K562 (cell line): Measurements from ENCODE around the gene SHISA4. TPM values are rescaled to one million over a fixed set of nuclear protein-coding genes. Genes with fewer than 3 reads are reported as not detected.

Source experiments
- ATAC-seq: fragments of 200-7000 bp; cut with Tn5 transposase; 3 replicates; pipeline ENCODE4 v1.9.1; 2020; ENCODE audit warnings: moderate library complexity
- BruUV-seq: library from RNA; stranded (reverse); fragments of 400-500 nt; replicated peaks from 2 replicates; lab custom pipeline; 2021; lab: Mats Ljungman, UMichigan
- CTCF ChIA-PET: fragments of 300-600 bp; formaldehyde crosslinking; extraction: SDS; loops from one replicate; lab custom pipeline; 2021; ENCODE audit warnings: low intra/inter-chr PET ratio; lab: Yijun Ruan, JAX
- POLR2A ChIA-PET: fragments of 300-600, 350-650 bp; sonication (Branson Sonifier 250); formaldehyde crosslinking; extraction: SDS; loops from one replicate; lab custom pipeline; 2021; ENCODE audit warnings: antibody characterized with exemption, inconsistent platforms; lab: Yijun Ruan, JAX
- DNase-seq, 4 experiments: peaks; one replicate each; pipeline versions ENCODE4 v3.0.0 to v3.0.0-alpha.2; 2011 to 2018; ENCODE audit warnings: low spot score in 3 of 4, mixed read lengths in 3 of 4; ENCODE audit errors: extremely low read depth in 1 of 4
- FAIRE-seq: peaks from 2 replicates; lab custom pipeline; 2011; peaks lifted over from hg19 to GRCh38; lab: Jason Lieb, UNC
- H2AFZ ChIP-seq: 2 replicates; pipeline ENCODE4 v1.6.0; 2011; ENCODE audit warnings: low read depth, low read length, control low read depth, inconsistent platforms
- H3K27ac ChIP-seq: fragments of 200-600 bp; 3 replicates; pipeline ENCODE4 v1.8.0; 2011; ENCODE audit warnings: low read depth, mild to moderate bottlenecking, control low read depth, inconsistent platforms, low read length, moderate library complexity, mixed read lengths; ENCODE audit errors: extremely low read depth
- H3K27me3 ChIP-seq, 2 experiments: fragments of 300-600 bp in 1 of 2; 2 replicates in 1 of 2; 3 replicates in 1 of 2; pipeline versions ENCODE4 v1.6.0 to v1.8.0; 2011; ENCODE audit warnings: inconsistent platforms in 2 of 2, low read length in 2 of 2, mild to moderate bottlenecking in 1 of 2, mixed read lengths in 1 of 2, moderate library complexity in 1 of 2; ENCODE audit not compliant: control insufficient read depth in 2 of 2, insufficient read depth in 2 of 2
- H3K36me3 ChIP-seq: fragments of 300-600 bp; 3 replicates; pipeline ENCODE4 v1.8.0; 2011; ENCODE audit warnings: mild to moderate bottlenecking, low read length, inconsistent platforms; ENCODE audit not compliant: control insufficient read depth, insufficient read depth
- H3K4me1 ChIP-seq, 2 experiments: fragments of 200-600 bp in 1 of 2; replicated peaks in 1 of 2; 2 replicates in 1 of 2; 3 replicates in 1 of 2; pipeline versions ENCODE4 v1.5.1 to v1.8.0; 2011; ENCODE audit warnings: inconsistent platforms in 2 of 2, low read length in 2 of 2, mild to moderate bottlenecking in 1 of 2, mixed read lengths in 1 of 2, moderate library complexity in 1 of 2; ENCODE audit not compliant: control insufficient read depth in 2 of 2, insufficient read depth in 2 of 2
- H3K4me2 ChIP-seq: 2 replicates; pipeline ENCODE4 v1.6.1; 2011; ENCODE audit warnings: low read length, control low read depth, inconsistent platforms, mixed read lengths; ENCODE audit not compliant: insufficient read depth
- H3K4me3 ChIP-seq: fragments of 200-600 bp; sonication (generic), shearing (Covaris generic); 2 replicates; pipeline ENCODE4 v1.5.1; 2016; ENCODE audit warnings: control low read depth, inconsistent platforms
- H3K79me2 ChIP-seq: fragments of 200-600 bp; 3 replicates; pipeline ENCODE4 v1.8.0; 2011; ENCODE audit warnings: low read length, inconsistent platforms; ENCODE audit not compliant: control insufficient read depth, insufficient read depth
- H3K9ac ChIP-seq, 2 experiments: 2 replicates each; pipeline versions ENCODE4 v1.6.0 to v1.6.1; 2011; ENCODE audit warnings: low read depth in 2 of 2, low read length in 2 of 2, control low read depth in 1 of 2, inconsistent platforms in 1 of 2, mild to moderate bottlenecking in 1 of 2, mixed read lengths in 1 of 2; ENCODE audit not compliant: insufficient read depth in 1 of 2
- H3K9me1 ChIP-seq: one replicate; pipeline ENCODE4 v1.6.0; 2011; ENCODE audit warnings: inconsistent platforms, mild to moderate bottlenecking, low read length, moderate library complexity; ENCODE audit not compliant: control insufficient read depth, insufficient read depth
- H3K9me3 ChIP-seq: replicated peaks from 2 replicates; pipeline ENCODE4 v1.5.1; 2011; ENCODE audit warnings: low read depth, low read length, inconsistent platforms; ENCODE audit not compliant: control insufficient read depth, insufficient read depth
- H4K20me1 ChIP-seq: replicated peaks from 2 replicates; pipeline ENCODE4 v1.6.1; 2011; ENCODE audit warnings: low read length, inconsistent platforms, mixed read lengths; ENCODE audit not compliant: control insufficient read depth, insufficient read depth
- HCFC1 ChIP-seq: IDR thresholded peaks from 2 replicates; pipeline ENCODE4 v1.6.1; 2012; ENCODE audit warnings: low read depth, low read length, improper control_type of control experiment
- NR2F6 ChIP-seq: fragments of 450-650 bp; formaldehyde crosslinking; IDR thresholded peaks from 2 replicates; pipeline ENCODE4 v1.4.0; 2020; ENCODE audit warnings: mild to moderate bottlenecking
- NUFIP1 ChIP-seq: fragments of 450-650 bp; IDR thresholded peaks from 2 replicates; pipeline ENCODE4 v1.6.1; 2018; ENCODE audit not compliant: partially characterized antibody
- RCOR1 ChIP-seq, 2 experiments: IDR thresholded peaks; 2 replicates each; pipeline ENCODE4 v1.6.1; 2012; ENCODE audit warnings: low read depth in 2 of 2, low read length in 2 of 2, borderline replicate concordance in 1 of 2, improper control_type of control experiment in 1 of 2
- SETDB1 ChIP-seq: IDR thresholded peaks from one replicate; pipeline ENCODE4 v1.6.1; 2012; ENCODE audit warnings: low read length, control low read depth, inconsistent platforms
- ZNF407 ChIP-seq: fragments of 450-650 bp; IDR thresholded peaks from 2 replicates; pipeline ENCODE4 v1.6.1; 2016; ENCODE audit warnings: low read depth
- ZNF551 ChIP-seq: fragments of 250-450 bp; sonication (Bioruptor Pico); IDR thresholded peaks from 2 replicates; pipeline ENCODE4 v1.5.0; 2021; ENCODE audit warnings: mild to moderate bottlenecking, moderate library complexity
- WGBS: fragments of 100-300 bp; shearing (Covaris generic); methylation state at CpG from one replicate; pipeline ENCODE4 v1.1.6; 2016; ENCODE audit warnings: low coverage, mixed read lengths; ENCODE audit not compliant: insufficient coverage; ENCODE audit errors: missing lambda C conversion rate; 5-methylcytosine and 5-hydroxymethylcytosine counted together
- in situ Hi-C: fragments of 300-500 bp; cut with MboI; formaldehyde crosslinking; loops from 4 replicates; pipeline ENCODE4 v1.15.0; 2018; ENCODE audit warnings: inconsistent platforms, mixed read lengths
- intact Hi-C: fragments of 100-400 bp; cut with micrococcal nuclease; formaldehyde crosslinking; loops from 2 replicates; pipeline ENCODE4 v1.14.2; 2022
- polyA plus RNA-seq, 8 experiments: library from polyadenylated mRNA; depleted of rRNA in 4 of 8; stranded (reverse) in 5 of 8; unstranded in 3 of 8; fragments of >200 nt; fragmentation: Nextera tagmentation in 2 of 8; fragmentation: Illumina TruSeq in 1 of 8; extraction: Ambion mirVana in 2 of 8; extraction: Trizol in 1 of 8; gene quantifications; 2 replicates each; pipeline versions ENCODE4 v1.2.1 to v1.2.3, GENCODE V29; 2011 to 2014; ENCODE audit warnings: inconsistent platforms in 1 of 8, missing spikeins in 1 of 8
- total RNA-seq, 7 experiments: library from RNA; depleted of rRNA in 6 of 7; stranded (reverse); fragments of >200 nt in 6 of 7; fragmentation: Illumina TruSeq in 2 of 7; extraction: Trizol in 2 of 7; gene quantifications; 2 replicates each; pipeline versions ENCODE4 v1.2.1 to v1.2.3, GENCODE V29; 2011 to 2021; ENCODE audit warnings: low replicate concordance in 1 of 7
- TF ChIP-seq, protein P1 (sequence below), 2 experiments: fragments of 150-350 bp in 1 of 2; IDR thresholded peaks; 2 replicates each; pipeline ENCODE4 v1.6.1; 2012 to 2016; ENCODE audit warnings: low read depth in 2 of 2, low read length in 2 of 2, mild to moderate bottlenecking in 1 of 2, moderate library complexity in 1 of 2
- TF ChIP-seq, protein P2 (sequence below), 2 experiments: fragments of 200-800 bp in 1 of 2; sonication (Bioruptor generic) in 1 of 2; sonication (generic) in 1 of 2; formaldehyde crosslinking in 1 of 2; IDR thresholded peaks in 1 of 2; conservative IDR thresholded peaks in 1 of 2; 2 replicates each; pipeline versions ENCODE4 v1.5.0 to v1.6.1; 2016 to 2020; ENCODE audit warnings: missing compliant biosample characterization in 1 of 2, missing genetic modification characterization in 1 of 2, missing genetic modification reagents in 1 of 2

The SHISA4 gene
- total and polyA plus RNA-seq, 9 of the 15 experiments (the other 6 are each of a cell fraction or from before 2014, with no cell fraction given), result 0.15 to 0.95 (median 0.68) TPM; not detected in 2

- no peaks in the 10 kb centered on the region for H3K9me1 ChIP-seq
- peaks cover 15% of the 10 kb centered on the region; the same call in 2 of the 3 replicates for H3K79me2 ChIP-seq
- H4K20me1 ChIP-seq, result no peaks in the 10 kb centered on the region; the same call in 1 of the 2 replicates
- no peaks in the 10 kb centered on the region for H3K27me3 ChIP-seq
- no peaks in the 10 kb centered on the region for H3K4me1 ChIP-seq
- no peak overlapping the region for H3K4me3 ChIP-seq
- no peak overlapping the region for H3K27ac ChIP-seq
- 86% methylated on average over 1 of the region's 1 CpG for WGBS
- FAIRE-seq (no peak), ATAC-seq (no peak), DNase-seq (no peak)
- in situ Hi-C loops (no loop called here), intact Hi-C loops (no loop called here)
- ChIA-PET POLR2A (interaction anchor here (0.5 to 1.8 kb wide), 2 partner anchors 26 to 28 kb away, joined by 3 to 4 read pairs; no protein-coding TSS in a partner anchor), CTCF (interaction anchor here (0.6 kb wide), 1 partner anchor 148 kb away, joined by 4 read pairs; no protein-coding TSS in a partner anchor)
- H3K9ac ChIP-seq, result no peak overlapping the region
- no TSS peak for BruUV-seq
- H3K36me3 ChIP-seq, result peaks cover 99% of the 10 kb centered on the region
- no peak overlapping the region for H2AFZ ChIP-seq
- H3K9me3 ChIP-seq, result no peaks in the 10 kb centered on the region
- no peak overlapping the region for H3K4me2 ChIP-seq
- TF ChIP-seq HCFC1 (no peak), ZNF551 (CRISPR knock-in tag) (no peak), NUFIP1 (no peak), ZNF407 (no peak), NR2F6 (CRISPR knock-in tag) (no peak), RCOR1 (IDR thresholded peaks at IDR 0.05; ENCODE audit: borderline replicate concordance in 1 of 2, low read depth in 2 of 2, low read length in 2 of 2) (no peak), SETDB1 (no peak)
- TF ChIP-seq, protein P1, sequence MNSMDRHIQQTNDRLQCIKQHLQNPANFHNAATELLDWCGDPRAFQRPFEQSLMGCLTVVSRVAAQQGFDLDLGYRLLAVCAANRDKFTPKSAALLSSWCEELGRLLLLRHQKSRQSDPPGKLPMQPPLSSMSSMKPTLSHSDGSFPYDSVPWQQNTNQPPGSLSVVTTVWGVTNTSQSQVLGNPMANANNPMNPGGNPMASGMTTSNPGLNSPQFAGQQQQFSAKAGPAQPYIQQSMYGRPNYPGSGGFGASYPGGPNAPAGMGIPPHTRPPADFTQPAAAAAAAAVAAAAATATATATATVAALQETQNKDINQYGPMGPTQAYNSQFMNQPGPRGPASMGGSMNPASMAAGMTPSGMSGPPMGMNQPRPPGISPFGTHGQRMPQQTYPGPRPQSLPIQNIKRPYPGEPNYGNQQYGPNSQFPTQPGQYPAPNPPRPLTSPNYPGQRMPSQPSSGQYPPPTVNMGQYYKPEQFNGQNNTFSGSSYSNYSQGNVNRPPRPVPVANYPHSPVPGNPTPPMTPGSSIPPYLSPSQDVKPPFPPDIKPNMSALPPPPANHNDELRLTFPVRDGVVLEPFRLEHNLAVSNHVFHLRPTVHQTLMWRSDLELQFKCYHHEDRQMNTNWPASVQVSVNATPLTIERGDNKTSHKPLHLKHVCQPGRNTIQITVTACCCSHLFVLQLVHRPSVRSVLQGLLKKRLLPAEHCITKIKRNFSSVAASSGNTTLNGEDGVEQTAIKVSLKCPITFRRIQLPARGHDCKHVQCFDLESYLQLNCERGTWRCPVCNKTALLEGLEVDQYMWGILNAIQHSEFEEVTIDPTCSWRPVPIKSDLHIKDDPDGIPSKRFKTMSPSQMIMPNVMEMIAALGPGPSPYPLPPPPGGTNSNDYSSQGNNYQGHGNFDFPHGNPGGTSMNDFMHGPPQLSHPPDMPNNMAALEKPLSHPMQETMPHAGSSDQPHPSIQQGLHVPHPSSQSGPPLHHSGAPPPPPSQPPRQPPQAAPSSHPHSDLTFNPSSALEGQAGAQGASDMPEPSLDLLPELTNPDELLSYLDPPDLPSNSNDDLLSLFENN (IDR thresholded peaks at IDR 0.05; ENCODE audit: low read depth in 2 of 2, low read length in 2 of 2), result no peak
- TF ChIP-seq, protein P2, sequence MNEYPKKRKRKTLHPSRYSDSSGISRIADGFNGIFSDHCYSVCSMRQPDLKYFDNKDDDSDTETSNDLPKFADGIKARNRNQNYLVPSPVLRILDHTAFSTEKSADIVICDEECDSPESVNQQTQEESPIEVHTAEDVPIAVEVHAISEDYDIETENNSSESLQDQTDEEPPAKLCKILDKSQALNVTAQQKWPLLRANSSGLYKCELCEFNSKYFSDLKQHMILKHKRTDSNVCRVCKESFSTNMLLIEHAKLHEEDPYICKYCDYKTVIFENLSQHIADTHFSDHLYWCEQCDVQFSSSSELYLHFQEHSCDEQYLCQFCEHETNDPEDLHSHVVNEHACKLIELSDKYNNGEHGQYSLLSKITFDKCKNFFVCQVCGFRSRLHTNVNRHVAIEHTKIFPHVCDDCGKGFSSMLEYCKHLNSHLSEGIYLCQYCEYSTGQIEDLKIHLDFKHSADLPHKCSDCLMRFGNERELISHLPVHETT (CRISPR knock-in tag; conservative IDR thresholded peaks at IDR 0.05 in 1 of 2, IDR thresholded peaks at IDR 0.05 in 1 of 2), result no peak
Observed at GRCh38 chr1:201851949-201852348, 36.7 kb upstream of the SHISA4 start.
